Stimulated activated CD4-positive, alpha-beta T cell treated with anti-CD3 and anti-CD28 coated beads, TNF-alpha, amount 100 ng/mL, for 1 hour (primary cell): Measurements from ENCODE around the gene CHST1.

Experiments
- DNase-seq, 3 donors: peaks; one replicate each; pipeline ENCODE4 v3.0.0-alpha.2; 2020; ENCODE audit warnings: low read depth in 3 of 3, low spot score in 1 of 3

CHST1 gene

GRCh38 chr11:45646275-45646927 lies 19.0 kb downstream of the CHST1 start:
- no peak for DNase-seq

DNA sequence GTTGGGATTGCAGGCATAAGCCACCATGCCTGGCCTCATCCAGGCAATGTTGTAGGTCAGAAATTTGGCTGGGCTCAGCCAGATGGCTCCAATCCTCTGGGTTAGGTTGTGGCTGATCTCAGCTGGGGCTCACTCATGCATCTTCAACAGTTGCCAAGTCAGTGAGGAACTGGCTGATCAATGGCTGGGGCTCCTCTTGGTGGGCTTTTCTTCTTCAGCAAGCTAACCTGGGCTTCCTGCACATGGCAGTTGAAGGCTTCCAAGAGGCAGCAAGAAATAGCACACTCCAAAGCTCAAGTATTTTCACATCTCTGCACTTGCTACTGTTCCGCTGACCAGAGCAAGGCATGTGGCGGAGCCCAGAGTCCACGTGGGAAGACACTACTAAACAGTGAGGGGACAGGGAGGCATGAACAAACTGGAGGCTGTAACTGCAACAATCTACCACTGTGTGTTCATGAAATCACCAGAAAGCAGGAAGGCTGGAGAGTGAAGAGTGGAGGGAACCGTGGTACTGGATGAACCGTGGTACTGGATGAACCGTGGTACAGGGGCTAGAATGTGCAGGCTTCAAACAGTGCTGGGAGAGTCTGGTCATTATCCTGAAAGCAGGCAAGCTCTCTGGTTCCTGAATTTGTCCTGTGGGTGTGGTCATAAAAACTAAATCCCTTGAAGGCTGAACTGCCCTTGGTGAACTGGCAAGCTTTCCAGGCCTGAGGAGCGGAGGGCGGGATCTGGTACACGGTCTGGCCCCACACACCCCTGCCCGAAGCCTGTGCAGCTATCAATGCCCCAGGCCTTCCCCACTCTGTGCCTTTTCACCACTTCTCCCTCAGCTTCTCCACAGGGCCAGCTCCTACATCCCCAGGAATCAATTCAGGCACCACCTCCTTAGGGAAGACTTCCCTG lies 20.2 kb downstream of the CHST1 start:
- no peak for DNase-seq

DNA sequence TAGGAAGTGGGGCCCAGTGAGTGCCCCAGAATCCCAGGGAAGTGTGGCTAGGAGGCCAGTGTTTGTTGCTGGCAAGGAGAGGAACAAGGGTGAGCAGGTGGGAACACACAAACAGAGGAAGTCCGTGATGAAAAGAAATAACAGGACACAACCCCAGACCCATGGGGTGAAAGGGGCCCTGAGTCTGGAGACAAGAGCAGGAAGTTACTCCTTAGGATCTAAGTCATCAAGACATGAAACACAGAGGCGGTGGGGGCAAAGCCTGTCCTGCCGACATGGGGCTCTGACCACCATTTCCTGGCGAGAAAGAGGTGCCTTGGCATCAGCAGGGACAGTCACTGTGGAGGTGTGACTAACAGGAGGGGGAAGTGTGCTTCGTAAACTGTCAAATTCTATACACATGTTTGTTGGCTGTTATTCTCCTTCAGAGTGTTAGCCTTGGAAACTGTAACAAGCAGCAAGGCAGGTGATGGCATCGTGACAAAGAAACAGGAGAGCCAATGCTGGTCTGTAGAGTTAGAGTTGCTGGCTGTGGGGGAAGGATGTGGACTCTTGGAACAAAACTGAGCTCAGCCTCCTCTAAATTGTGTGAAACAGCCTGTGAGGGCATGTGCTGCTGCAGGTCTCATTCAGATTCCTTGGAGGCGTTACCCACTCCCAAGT lies 21.7 kb downstream of the CHST1 start:
- DNase-seq: no peak

GRCh38 chr11:45641961-45642360 lies 23.5 kb downstream of the CHST1 start:
- no peak for DNase-seq

DNA sequence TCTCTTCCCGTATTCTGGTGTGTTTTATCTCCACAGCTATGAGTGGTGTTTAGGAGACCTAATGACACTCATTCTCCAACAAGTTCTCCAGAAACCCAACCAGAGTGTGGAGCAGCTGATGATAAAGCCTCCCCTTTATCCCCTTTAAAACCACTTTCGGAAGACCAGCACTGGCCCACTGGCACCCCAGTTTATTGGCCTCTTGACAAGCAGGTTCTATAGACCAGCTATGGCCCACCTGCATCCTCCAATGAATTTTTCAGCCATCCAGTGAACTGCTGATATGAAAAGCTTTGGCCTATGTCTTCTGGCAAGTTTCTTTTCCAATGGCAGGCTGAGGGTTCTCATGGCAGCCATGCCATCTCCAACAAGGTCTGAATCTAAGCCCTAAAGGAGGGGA lies 27.4 kb downstream of the CHST1 start:
- no peak for DNase-seq

DNA sequence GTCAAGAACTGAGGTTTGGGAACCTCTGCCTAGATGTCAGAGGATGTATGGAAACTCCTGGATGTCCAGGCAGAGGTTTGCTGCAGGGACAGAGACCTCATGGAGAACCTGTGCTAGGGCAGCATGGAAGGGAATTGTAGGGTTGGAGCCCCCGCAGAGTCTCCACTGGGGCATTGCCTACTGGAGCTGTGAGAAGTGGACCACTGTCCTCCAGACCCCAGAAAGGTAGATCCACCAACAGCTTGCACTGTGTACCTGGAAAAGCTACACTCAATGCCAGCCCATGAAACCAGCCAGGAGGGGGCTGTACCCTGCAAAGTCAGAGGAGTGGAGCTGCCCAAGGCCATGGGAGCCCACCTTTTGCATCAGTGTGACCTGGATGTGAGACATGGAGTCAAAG lies 29.5 kb downstream of the CHST1 start:
- no peak for DNase-seq

GRCh38 chr11:45625611-45626010 lies 39.8 kb downstream of the CHST1 start:
- DNase-seq: no peak

- no peak for DNase-seq
Observed at GRCh38 chr11:45624095-45624494, 41.3 kb downstream of the CHST1 start.

- no peak for DNase-seq
Observed at GRCh38 chr11:45622861-45623260, 42.6 kb downstream of the CHST1 start.

DNA sequence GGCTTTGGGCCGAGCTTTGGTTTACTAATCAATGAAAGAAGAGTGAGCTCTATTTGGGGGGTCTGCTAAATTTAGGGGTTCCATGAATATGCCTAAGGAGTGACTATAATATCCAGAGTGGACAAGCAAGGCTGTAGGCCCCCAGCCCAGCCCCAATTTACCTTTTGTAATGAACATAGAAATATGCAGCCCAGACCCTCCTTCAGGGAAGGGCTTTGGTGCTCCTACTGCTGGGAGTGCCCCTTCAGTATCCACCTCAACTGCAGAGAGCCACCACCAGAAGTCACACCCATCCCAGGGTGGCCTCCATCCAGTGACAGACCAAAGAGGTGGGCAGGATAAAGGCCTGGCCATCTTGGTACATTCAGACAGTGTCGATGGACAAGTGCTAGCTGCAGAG lies 43.1 kb downstream of the CHST1 start:
- DNase-seq: no peak

GRCh38 chr11:45621588-45621987 lies 43.8 kb downstream of the CHST1 start:
- no peak for DNase-seq

- DNase-seq: no peak
Observed at GRCh38 chr11:45620243-45620642, 45.2 kb downstream of the CHST1 start.

- DNase-seq: no peak
Observed at GRCh38 chr11:45618897-45619296, 46.5 kb downstream of the CHST1 start.

DNA sequence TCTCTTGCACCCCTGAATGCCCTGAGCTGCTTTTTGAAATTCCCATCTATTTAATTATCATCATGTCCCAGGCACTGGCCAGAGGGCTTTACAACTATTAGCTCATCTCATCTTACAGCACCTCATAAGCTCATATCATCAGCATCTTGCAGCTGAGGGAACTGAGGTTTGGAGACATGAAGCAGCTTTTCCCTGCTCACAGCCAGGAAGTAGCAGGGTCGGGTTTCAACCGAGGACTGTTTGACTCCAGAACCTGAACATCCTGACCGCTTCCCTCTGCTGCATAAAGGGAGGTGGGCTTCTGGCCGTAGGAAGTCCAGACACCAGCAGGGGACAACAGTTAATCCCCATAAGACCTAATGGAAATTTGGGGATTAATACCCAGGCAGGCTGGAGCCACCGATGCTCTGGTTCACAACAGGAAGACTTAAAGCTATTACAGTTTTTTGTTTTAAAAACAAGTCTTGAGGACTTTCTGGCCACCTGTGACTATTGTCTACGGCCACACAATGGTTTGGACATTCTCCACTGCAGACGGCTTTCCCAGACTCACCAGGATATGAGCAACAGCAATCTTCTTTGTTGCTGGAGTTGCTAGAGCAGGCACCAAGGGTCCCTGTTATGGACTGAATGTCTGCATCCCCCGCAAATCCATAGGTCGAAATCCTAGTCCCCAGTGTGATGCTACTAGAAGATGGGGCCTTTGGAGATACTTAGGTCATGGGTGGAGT lies 47.4 kb downstream of the CHST1 start:
- no peak for DNase-seq

GRCh38 chr11:45616802-45617549 lies 48.4 kb downstream of the CHST1 start:
- DNase-seq: no peak

GRCh38 chr11:45615182-45615792 lies 50.1 kb downstream of the CHST1 start:
- DNase-seq: no peak

DNA sequence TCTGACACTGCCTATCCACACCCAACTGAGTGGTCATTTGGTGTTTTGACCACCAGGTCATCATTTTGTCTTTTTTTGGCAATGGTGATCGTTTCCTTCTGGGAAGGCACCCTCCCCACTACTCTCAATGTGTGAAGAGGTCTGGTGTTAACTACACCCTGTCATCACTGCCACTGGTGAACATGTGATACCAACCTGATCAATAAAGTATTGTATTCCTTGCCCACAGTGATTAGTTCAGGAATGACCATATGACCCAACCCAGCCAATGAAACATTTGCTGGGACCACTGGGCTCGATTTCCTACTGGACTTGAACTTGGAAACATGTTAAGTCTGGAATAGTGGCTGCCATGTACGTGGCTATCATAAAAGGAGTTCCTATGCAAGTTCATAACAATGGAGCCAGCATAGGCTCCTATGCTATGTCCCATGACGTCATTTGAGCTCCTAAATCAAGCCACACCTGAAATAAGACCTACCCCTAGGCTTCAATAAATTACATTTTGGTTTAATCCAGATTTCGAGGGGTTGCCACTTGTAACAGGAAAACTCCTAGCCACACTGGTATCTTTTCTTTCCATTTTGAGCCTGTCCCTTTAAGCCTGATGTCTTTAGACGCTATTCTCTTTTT lies 51.1 kb downstream of the CHST1 start:
- no peak for DNase-seq

- DNase-seq: no peak
Observed at GRCh38 chr11:45610627-45611026, 54.8 kb downstream of the CHST1 start.

DNA sequence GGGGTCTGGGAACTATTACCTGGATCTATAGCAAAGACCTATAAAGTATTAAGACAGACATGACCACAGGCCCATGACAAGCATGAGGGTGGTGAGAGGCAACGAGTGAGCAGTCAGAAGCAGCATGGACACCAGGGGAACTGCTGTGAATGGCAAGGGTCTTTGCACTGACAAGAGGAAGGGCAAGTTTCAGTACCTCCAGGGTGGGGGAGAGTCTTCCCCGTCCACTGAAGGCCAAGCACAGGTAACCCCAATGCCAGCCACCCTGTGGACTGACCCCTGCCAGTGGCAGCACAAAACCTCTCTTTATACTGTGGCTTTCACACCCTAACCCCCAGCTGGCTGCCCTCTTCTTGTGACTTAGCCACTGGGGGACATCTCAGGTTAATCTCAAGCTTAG lies 55.5 kb downstream of the CHST1 start:
- DNase-seq: no peak

- DNase-seq: no peak
Observed at GRCh38 chr11:45609337-45609736, 56.1 kb downstream of the CHST1 start.
